HG02973 (cell line): Measurements from ENCODE around the gene FXYD3.
"Not testable (repeated sequence)": the region's sequence is repeated elsewhere in the genome, so short reads cannot be mapped to it uniquely, and the experiment has no call there.

Experiments used
- ATAC-seq: cut with Tn5 transposase; IDR thresholded peaks from one replicate; pipeline ENCODE4 v1.9.1; 2021; ENCODE audit warnings: moderate library complexity; ENCODE audit not compliant: unreplicated experiment

Gene FXYD3

DNA sequence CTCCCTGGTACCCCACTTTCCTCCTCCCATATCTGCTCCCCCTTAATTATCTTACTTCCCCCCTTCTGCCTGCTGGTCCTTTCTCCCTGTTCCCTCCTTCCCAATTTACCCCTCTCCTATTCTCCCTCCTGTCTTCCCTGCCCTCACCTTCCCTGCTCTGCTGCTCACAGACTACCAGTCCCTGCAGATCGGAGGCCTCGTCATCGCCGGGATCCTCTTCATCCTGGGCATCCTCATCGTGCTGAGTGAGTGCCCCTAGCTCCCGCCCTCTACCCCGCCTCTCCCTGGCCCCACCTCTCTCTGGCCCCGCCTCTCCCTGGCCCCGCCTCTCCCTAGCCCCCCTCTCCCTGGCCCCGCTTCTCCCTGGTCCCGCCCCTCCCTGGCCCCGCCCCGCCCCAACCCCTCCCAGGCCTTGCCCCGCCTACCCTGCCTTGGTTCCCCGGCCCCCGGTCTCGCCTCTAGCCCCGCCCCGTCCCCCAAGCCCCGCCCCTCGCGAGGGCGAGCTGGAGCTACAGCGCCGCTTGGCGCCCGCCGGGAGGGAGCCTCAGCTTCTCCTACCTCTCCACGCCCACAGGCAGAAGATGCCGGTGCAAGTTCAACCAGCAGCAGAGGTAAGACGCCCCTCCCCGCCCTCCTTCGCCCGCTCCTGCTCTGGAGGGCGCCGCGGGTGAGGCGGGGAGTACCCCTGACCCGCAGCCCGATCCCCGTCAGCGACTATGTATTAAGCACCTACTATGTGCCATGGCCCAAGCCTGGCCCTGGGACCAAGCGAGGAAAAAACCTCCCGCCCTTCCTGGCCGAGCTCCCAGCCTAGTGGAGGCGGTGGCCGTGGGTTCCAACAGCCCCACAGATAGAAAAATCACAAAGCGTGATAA, 25.6 kb downstream of the FXYD3 start:
- ATAC-seq, result peak; percentile 46

DNA sequence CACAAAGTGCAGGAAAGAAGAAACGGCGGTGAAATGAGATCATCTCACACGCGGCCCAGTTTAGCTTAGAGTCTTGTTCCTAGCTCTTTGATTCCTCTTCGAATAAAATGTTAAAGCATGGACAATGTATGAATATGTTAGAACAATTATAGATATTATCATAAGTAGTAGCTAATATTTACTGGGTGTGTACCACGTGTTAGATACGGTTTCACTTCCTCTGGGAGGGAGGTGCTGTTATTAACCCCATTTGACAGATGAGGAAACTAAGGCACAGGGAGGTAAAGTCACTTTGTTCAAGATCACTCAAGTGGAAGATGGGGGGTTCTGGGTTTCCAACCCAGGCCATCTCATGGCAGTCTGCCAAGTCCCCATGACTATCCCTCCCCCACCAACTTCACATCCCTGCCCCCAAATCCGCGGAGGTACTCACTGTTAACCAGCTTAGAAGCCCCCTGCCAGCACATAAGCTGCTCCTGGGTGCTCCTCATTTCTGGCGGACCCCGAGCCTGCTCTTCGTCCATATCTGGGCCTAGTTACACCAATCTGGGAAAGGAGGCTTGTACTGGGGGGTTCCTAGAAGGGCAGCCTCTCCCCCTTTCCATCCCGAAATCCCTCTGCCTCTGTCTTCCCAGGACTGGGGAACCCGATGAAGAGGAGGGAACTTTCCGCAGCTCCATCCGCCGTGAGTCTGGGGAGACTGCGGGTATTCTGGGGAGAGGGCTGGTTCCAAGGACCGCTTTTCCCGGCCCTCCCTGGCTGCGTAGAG, 26.4 kb downstream of the FXYD3 start:
- ATAC-seq, result no peak

DNA sequence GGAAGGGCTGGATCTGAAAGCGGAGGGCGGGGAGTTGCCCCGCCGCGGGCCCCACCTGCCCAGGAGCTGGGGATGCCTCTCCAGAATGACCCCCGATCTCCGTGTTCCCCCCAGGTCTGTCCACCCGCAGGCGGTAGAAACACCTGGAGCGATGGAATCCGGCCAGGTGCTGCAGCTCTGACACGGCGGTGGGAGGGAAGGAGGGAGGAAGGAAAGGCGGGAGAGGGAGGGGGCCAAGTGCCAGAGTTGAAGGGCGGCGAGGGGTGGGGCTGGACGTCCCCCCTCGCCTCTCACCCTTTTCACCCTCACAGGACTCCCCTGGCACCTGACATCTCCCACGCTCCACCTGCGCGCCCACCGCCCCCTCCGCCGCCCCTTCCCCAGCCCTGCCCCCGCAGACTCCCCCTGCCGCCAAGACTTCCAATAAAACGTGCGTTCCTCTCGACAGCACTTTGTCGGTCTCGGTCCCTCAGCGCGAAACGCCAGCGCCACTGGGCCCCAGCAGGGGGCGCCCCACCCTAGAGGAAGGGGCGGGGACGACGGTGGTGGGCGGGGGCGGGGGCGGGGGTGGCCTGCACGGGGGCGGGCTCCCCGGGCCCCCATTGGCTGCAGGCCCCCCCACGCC, 27.1 kb downstream of the FXYD3 start:
- no peak for ATAC-seq

DNA sequence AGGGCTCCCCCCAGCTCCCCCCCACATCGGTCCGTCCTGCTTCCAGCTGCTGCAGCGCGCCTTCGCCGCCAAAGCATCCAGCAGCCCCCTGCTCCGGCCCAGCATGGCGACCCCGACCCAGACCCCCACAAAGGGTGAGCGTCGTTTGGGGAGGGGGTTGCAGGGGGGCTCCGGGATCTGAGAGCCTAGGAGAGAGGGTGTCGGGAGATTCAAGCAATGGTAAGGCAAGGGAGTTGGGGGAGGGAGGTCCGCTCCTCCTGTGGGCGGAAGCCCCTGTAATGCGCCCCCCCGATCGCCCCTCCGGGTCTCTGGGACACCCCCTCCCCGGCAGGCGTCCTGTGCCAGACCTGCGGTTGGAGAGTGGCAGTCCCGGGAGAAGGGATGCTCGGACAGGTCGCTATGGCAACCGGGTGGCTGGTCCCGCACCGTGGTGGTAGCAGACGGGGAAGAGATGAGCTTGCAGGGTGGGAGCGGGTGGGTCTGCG, 27.6 kb downstream of the FXYD3 start, which contains the start of gene FXYD7:
TSS of gene FXYD7 (plus strand) at position 25 of the 485 bp plus-strand sequence. CDS start at position 104, 79 bp downstream.
- no peak for ATAC-seq

DNA sequence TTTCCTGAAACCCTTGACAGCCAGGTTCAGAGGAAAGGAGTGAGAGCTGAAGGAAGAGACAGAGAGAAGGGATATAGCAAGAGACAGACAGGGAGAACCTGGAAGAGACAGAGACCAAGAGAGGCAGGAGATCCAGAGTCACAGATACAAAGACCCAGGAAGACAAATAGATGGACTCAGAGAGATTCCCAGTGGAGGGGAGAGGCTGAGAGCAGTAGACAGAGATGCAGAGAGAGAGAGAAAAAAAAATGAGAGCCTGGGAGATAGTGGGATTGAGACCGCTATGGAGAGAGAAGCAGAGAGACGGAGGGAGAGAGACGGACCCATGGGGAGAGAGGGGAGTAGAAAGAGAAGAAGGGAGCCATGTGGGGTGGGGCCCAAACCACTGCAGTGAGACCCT, 28.2 kb downstream of the FXYD3 start:
- ATAC-seq, result no peak

DNA sequence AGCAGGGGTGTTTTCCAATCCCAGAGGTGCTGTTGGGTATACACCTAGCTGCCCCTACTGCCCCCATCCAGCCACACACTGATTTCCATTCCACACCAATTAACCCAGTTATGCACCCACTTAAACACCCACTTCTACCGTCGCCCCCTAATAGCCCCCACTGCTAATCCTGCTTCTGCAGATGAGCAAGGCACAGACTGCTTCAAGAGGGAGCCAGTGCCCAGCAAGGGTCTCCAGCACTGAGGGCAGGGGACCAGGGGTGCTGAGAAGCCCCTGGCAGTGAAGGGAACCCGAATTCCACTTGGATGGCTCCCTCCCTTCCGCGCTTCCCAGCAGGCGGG, 28.6 kb downstream of the FXYD3 start:
- ATAC-seq, result no peak

DNA sequence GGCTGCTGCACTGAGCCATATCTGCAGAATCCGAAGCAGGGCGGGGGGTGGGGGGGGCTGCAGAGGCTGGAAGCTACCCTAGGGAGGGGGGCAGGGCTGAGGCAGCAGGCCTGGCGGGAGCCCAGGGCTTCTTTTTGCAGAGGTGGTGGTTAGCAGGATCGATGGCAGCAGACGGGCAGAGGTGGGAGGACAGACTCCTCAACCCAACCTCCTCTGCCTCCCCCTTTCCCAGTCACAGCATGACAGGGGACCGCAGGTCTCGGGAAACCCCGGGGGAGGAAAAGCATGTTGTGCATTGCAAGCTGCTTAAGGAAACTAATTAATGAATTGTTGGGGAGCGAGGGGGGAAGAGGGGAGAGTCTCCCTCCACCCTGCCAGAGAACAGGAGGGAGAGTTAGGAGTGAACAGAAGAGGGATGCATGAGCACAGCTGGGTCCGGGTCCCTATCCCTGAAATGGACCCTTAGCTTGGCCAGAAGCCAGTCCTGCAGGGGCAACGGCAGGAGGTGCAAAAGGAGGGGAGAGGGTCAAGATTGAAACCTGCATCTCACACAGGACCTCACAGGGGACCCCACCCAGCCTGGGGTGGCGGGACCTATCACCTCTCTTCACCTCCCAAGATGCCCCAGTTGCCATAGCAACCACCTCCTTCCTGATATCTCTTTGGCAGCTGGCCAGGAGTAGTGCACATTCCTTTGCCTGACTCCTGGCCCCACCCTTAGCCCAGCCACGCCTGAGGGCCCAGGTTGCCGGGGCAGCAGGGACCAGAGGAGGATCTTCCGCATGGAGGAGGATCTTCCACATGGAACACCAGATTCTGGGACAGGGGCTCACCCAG, 29.2 kb downstream of the FXYD3 start:
- ATAC-seq, result no peak

DNA sequence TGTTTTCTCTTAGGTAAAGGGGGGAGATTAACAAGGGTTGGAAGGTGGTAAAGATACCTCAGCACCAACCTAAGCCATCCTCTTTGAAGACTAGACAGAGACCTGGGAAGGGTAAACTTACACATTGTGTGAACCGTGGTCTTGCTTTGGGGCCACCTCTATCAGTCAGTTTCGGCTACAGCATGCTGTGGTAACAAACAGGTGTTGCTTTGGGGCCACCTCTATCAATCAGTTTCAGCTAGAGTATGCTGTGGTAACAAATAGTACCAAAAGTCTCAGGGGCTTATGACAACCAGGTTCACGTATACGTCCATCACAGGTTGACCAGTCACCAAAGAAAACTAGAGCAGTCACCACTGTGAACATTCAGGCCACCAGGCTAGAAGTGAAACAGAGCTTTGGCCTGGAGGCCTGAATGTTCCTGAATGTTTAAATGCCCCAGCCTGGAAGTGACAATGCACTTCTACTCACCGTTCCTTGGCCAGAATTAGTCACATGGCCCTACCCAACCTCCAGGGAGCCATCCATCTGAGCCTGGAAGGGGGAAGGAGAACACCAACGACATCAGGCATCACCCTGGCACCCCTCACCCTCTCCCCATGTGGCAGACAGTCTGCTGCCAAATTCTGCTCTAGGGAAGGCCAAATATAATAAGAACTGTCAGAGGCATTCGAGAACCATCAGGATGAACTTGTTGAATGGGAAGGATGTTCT, 31.3 kb downstream of the FXYD3 start:
- ATAC-seq, result no peak

- ATAC-seq, result no peak
These were observed 33.8 kb downstream of the FXYD3 start for GRCh38 chr19:35149463-35149862.

- no peak for ATAC-seq
These were observed 34.8 kb downstream of the FXYD3 start for GRCh38 chr19:35150445-35150844.

DNA sequence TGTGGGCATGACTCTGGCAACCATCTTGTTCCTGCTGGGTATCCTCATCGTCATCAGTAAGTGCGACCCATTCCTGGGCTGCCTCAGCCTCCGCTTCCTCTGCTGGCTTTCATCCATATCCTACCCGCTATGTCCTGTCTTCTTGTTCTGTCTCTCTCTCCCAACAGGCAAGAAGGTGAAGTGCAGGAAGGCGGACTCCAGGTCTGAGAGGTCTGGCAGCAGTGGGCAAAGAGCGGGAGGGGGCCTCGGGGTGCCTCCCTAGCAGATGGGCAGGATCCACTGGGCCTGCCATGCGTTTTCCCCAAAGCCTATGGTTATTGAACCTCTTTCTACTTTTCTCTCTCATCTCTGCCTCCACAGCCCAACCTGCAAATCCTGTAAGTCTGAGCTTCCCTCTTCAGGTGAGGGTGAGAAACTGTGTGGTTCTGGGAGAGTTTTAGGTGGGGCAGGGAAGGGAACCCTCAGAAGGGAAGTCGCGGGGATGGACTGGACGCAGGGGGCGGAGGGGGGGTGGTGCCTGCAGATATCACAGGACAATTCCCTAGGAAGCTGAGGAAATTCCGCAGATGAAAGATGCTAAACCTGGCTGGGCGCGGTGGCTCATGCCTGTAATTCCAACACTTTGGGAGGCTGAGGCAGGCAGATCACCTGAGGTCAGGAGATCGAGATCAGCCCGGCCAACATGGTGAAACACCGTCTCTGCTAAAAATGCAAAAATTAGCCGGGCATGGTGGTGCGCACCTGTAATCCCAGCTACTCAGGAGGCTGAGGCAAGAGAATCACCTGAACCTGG, 35.8 kb downstream of the FXYD3 start:
- ATAC-seq, result no peak

DNA sequence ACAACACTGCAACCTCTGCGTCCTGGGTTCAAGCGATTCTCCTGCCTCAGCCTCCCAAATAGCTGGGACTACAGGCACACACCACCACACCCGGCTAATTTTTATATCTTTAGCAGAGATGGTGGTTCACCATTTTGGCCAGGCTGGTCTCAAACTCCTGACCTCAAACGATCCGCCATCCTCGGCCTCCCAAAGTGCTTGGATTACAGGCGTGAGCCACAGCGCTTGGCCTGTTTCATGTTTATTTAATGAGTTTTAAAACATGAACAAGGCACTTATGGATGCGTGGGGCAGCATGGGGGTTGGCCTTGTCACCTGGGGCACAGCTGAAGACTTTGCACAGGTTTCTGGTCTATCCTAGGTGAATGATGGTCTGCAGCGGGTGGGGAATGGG, 37.5 kb downstream of the FXYD3 start:
- ATAC-seq, result not testable (repeated sequence)

GRCh38 chr19:35153701-35154524, 38.3 kb downstream of the FXYD3 start:
- no peak for ATAC-seq

- ATAC-seq, result no peak
These were observed 39.1 kb downstream of the FXYD3 start, which contains the start of gene FXYD5 for GRCh38 chr19:35154525-35155406. TSS of gene FXYD5 (plus strand) at chr19:35154735. CDS start at chr19:35155551, 816 bp downstream.

GRCh38 chr19:35155441-35155840, 39.8 kb downstream of the FXYD3 start:
- ATAC-seq, result no peak

GRCh38 chr19:35155981-35156672, 40.5 kb downstream of the FXYD3 start:
- no peak for ATAC-seq

DNA sequence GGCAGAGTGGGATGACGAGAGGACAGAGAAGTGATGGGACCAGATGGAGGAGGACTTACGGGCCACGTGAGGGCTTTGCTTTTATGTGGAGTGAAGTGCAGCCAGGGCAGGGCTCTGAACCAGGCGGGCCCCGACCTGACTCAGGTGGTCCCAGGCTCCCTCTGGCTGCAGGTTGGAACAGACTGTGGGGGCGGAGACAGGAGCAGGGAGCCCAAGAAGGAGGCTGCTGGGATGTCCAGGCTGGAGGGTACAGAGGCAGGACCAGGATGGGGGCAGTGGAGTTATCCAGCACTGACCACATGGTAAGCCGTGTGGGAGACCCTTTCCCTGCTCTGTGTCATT, 41.0 kb downstream of the FXYD3 start:
- no peak for ATAC-seq
